Uterus (tissue), 4 donors: ENCODE results near the gene MYL10. TPM values are rescaled to one million over a fixed set of nuclear protein-coding genes. Genes with fewer than 3 reads are reported as not detected.
A peak's percentile ranks its signal among the peaks of the same experiment; 100 is the strongest.
"Not testable (repeated sequence)": the region's sequence is repeated elsewhere in the genome, so short reads cannot be mapped to it uniquely, and the experiment has no call there.

Experiments
- DNase-seq, 2 donors: peaks; one replicate each; pipeline ENCODE4 v3.0.0-alpha.2; 2019 to 2020
- H3K27ac ChIP-seq, 2 donors: fragments of 200-600 bp; sonication (generic); 1 replicate in 1 of 2; 2 replicates in 1 of 2; pipeline ENCODE4 v1.5.1; 2016 to 2018
- H3K27me3 ChIP-seq, 2 donors: fragments of 200-600 bp; sonication (generic); one replicate each; pipeline ENCODE4 v1.5.1; 2018 to 2019; ENCODE audit warnings: control low read depth in 1 of 2
- H3K36me3 ChIP-seq, 2 donors: fragments of 200-600 bp; sonication (generic); one replicate each; pipeline ENCODE4 v1.5.1; 2019; ENCODE audit warnings: control low read depth in 1 of 2
- H3K4me1 ChIP-seq, 2 donors: fragments of 200-600 bp; sonication (generic); one replicate each; pipeline ENCODE4 v1.5.1; 2018 to 2019; ENCODE audit warnings: control low read depth in 1 of 2
- H3K4me3 ChIP-seq, 2 donors: fragments of 200-600 bp; sonication (generic); 1 replicate in 1 of 2; 2 replicates in 1 of 2; pipeline ENCODE4 v1.5.1; 2018 to 2019; ENCODE audit warnings: mild to moderate bottlenecking in 1 of 2
- H3K9me3 ChIP-seq, 2 donors: fragments of 200-600 bp; sonication (generic); one replicate each; pipeline ENCODE4 v1.5.1; 2019; ENCODE audit warnings: control low read depth in 1 of 2
- CTCF ChIP-seq, 4 experiments: fragments of 200-600 bp in 2 of 4; fragments of 450-650 bp in 2 of 4; sonication (generic) in 2 of 4; IDR thresholded peaks; one replicate each; pipeline ENCODE4 v1.5.1; 2016 to 2019; ENCODE audit warnings: antibody characterized with exemption in 4 of 4, mild to moderate bottlenecking in 2 of 4, moderate library complexity in 1 of 4
- POLR2A ChIP-seq, 2 donors: fragments of 450-650 bp; IDR thresholded peaks; one replicate each; pipeline ENCODE4 v1.6.1; 2016; ENCODE audit warnings: antibody characterized with exemption in 2 of 2, mild to moderate bottlenecking in 1 of 2, moderate library complexity in 1 of 2
- intact Hi-C: fragments of 100-400 bp; cut with DNase I; formaldehyde crosslinking; loops from one replicate; pipeline ENCODE4 v1.15.1; 2023; ENCODE audit warnings: low total_unique reads
- total RNA-seq, 4 donors: library from RNA; depleted of rRNA in 3 of 4; stranded (reverse); fragments of >200 nt in 3 of 4; gene quantifications; one replicate each; pipeline versions ENCODE4 v1.1.0 to v1.2.4, GENCODE V29; 2014 to 2023
- donor health status: DM: yes; HTN: yes; CAD: no.

MYL10 gene
- total RNA-seq, 4 donors from 2014 or later, result not detected

GRCh38 chr7:101605611-101606497, 23.2 kb downstream of the MYL10 start:
- TF ChIP-seq POLR2A (IDR thresholded peaks at IDR 0.05) (no peak), CTCF (IDR thresholded peaks at IDR 0.05) (no peak)
- H3K9me3 ChIP-seq, result no peaks in the 10 kb centered on the region
- H3K4me3 ChIP-seq, result no peak overlapping the region
- H3K27me3 ChIP-seq, result no peaks in the 10 kb centered on the region
- no peaks in the 10 kb centered on the region for H3K36me3 ChIP-seq
- intact Hi-C loops, result no loop called here
- no peak for DNase-seq
- no peaks in the 10 kb centered on the region for H3K4me1 ChIP-seq
- H3K27ac ChIP-seq, result no peak overlapping the region

- intact Hi-C loops, H3K4me3 ChIP-seq, H3K9me3 ChIP-seq, H3K27me3 ChIP-seq, H3K4me1 ChIP-seq, H3K27ac ChIP-seq, H3K36me3 ChIP-seq, DNase-seq: not testable (repeated sequence)
These were observed 24.2 kb downstream of the MYL10 start for GRCh38 chr7:101604934-101605332.

GRCh38 chr7:101604331-101604933, 24.7 kb downstream of the MYL10 start:
- intact Hi-C loops, result no loop called here
- Histone ChIP-seq H3K9me3 (no peaks in the 10 kb centered on the region), H3K4me1 (no peaks in the 10 kb centered on the region), H3K36me3 (no peaks in the 10 kb centered on the region), H3K4me3 (no peak overlapping the region), H3K27me3 (no peaks in the 10 kb centered on the region), H3K27ac (no peak overlapping the region)
- DNase-seq, result no peak
- no peak for TF ChIP-seq POLR2A (IDR thresholded peaks at IDR 0.05)
- TF ChIP-seq CTCF (IDR thresholded peaks at IDR 0.05), result no peak

- H3K27me3 ChIP-seq, result no peaks in the 10 kb centered on the region
- no peaks in the 10 kb centered on the region for H3K4me1 ChIP-seq
- intact Hi-C loops, result no loop called here
- TF ChIP-seq CTCF (IDR thresholded peaks at IDR 0.05) (peak; percentile 73 to 85 (median 80)), POLR2A (IDR thresholded peaks at IDR 0.05) (no peak)
- H3K27ac ChIP-seq, result no peak overlapping the region
- DNase-seq, result peak; percentile 60 to 66
- H3K4me3 ChIP-seq, result no peak overlapping the region
- no peaks in the 10 kb centered on the region for H3K9me3 ChIP-seq
- H3K36me3 ChIP-seq, result no peaks in the 10 kb centered on the region
These were observed 26.4 kb downstream of the MYL10 start for GRCh38 chr7:101602484-101603241.

- H3K4me1 ChIP-seq, result no peaks in the 10 kb centered on the region
- H3K27ac ChIP-seq, result no peak overlapping the region
- no peaks in the 10 kb centered on the region for H3K9me3 ChIP-seq
- no peak for TF ChIP-seq POLR2A (IDR thresholded peaks at IDR 0.05)
- TF ChIP-seq CTCF (IDR thresholded peaks at IDR 0.05), result no peak
- no peak overlapping the region for H3K4me3 ChIP-seq
- DNase-seq, result no peak
- intact Hi-C loops, result no loop called here
- no peaks in the 10 kb centered on the region for H3K36me3 ChIP-seq
- no peaks in the 10 kb centered on the region for H3K27me3 ChIP-seq
These were observed 27.0 kb downstream of the MYL10 start for GRCh38 chr7:101602082-101602481.
